Activated T-cell treated with anti-CD3 and anti-CD28 coated beads for 1 hour (primary cell): ENCODE measurements around the gene APBA2.

Source experiments
- DNase-seq: peaks from one replicate; pipeline ENCODE4 v3.0.0-alpha.2; 2020; ENCODE audit warnings: low read depth

Gene APBA2

GRCh38 chr15:28935316-28935715 is 49.5 kb downstream of the APBA2 start:
- DNase-seq: peak; percentile 45

DNA sequence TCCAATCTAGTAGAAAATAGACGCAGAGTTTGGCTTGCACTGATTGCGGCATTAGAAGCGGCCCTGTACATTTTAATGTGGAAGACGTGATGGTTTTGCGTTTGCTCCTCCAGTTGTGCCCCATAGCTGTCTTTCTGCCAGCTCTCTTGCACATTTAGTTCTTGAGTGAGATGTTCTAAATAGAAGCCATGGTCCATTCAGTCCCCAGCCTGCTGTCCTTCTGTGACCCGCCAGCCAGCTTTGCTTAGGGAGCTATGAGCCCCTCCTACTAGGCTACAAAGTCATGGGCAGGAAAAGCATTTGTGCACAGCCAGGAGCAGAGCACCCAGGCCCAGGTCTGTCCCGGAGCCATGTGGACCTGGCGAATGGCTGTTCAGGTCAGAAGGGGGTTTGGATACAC is 50.3 kb downstream of the APBA2 start:
- DNase-seq: no peak

- no peak for DNase-seq
Measured at GRCh38 chr15:28936481-28936881, 50.7 kb downstream of the APBA2 start.

DNA sequence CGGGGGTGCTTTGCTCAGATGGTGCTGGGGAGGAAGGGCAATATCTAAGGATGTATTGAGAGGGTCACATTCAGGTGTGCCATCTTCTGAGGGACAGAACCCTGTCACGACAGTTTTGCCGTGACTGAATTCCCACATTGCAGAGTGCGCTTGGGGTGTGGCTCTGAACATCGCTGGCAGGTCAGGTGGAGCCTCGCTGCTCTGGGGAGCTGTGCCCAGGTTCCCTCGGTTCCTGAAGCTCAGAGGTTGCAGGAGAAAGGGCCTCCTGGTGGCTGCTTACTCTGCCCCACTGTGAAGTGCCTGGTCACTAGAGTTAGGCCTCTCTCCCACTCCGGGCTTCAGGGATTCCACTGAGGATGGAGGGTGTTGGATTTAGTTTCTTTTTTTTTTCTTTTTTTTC is 51.5 kb downstream of the APBA2 start:
- no peak for DNase-seq

- no peak for DNase-seq
Measured at GRCh38 chr15:28942046-28942445, 56.3 kb downstream of the APBA2 start.

DNA sequence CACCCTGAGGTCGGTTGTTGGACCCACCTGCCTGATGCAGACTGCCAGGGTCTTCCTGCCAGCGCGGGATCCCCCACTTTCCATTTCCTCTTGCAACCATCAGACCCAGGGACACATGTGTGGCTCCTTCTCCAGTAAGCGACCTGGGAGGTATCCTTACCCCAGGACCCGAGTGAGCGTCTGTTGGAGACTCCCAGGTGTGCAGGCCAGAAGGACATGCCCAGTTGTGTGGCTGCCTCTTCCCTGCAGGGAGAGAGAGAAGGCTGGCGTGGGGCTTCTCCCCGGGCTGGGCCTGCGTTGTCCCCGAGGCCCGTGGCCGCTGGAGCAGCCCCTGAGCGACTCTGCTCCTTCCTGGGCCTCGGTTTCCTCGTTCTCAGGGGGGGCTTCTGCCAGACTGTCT is 56.8 kb downstream of the APBA2 start:
- DNase-seq: no peak

DNA sequence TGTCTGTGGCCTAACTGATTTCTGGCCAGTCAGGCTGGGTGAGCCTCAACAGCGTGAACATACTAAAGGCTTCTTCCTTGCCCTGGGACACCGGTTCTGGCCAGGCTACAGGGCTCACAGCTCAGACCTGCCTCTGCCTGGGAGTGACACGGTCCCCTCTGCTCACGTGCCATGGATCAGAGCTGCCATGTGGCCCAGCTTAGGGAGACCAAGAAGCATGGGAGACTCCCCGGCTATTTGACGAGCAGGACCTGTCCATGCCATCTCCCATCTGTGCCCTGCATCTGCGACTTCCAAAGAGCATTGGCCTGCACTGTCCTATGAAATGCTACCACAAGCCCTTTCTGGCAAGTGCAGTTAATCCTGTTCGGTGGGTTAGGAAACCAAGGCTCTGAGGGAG is 57.4 kb downstream of the APBA2 start:
- DNase-seq: no peak

DNA sequence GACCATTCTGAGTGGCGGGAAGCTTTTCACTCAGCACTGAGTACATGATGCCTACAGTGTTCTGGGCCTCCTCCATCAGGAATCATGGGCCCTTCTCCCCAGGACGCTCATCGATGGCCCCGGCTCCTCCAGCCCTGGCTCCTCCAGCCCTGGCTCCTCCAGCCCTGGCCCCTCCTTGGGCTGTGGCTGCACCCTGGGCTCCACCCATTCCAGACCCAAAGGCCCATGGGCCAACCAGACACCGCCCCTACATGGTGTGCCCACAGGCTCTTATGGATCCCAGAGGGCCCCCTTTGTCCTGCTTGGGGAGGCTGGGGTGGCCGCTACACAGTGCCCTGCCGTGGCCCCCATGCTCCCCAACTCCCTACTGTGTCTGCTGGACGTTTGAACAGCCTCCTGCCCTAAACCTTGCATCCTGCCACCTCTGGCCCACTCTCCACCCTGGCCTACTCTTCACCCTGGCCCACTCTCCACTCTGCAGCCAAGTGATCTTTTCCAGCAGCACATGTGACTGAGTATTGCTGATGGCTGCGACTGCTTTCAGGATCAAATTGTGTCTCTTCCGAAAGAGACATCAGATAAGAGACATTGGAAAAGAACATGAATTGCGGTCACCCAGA is 57.9 kb downstream of the APBA2 start:
- no peak for DNase-seq

- no peak for DNase-seq
Measured at GRCh38 chr15:28944286-28944685, 58.5 kb downstream of the APBA2 start.

GRCh38 chr15:28944696-28945300 is 59.0 kb downstream of the APBA2 start:
- no peak for DNase-seq

GRCh38 chr15:28945626-28946230 is 60.0 kb downstream of the APBA2 start:
- no peak for DNase-seq

DNA sequence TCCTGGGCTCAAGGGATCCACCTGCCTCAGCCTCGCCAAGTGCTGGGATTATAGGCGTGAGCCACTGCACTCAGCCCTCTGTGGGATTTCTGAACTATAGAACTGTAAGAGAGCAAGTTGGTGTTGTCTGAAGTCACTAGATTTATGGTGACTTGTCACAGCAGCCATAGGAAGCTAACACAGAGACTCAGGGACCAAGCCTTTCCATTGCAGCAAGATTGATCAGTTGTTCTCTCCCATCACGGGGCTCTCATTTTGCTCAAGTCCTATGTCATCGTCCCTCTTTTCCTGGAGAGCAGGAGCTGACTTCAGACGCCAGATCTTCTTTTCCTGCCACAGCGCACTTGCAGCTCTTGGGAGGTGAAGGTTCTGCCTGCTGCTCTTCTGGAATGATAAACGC is 61.0 kb downstream of the APBA2 start:
- DNase-seq: no peak

GRCh38 chr15:28947221-28947674 is 61.5 kb downstream of the APBA2 start:
- no peak for DNase-seq

DNA sequence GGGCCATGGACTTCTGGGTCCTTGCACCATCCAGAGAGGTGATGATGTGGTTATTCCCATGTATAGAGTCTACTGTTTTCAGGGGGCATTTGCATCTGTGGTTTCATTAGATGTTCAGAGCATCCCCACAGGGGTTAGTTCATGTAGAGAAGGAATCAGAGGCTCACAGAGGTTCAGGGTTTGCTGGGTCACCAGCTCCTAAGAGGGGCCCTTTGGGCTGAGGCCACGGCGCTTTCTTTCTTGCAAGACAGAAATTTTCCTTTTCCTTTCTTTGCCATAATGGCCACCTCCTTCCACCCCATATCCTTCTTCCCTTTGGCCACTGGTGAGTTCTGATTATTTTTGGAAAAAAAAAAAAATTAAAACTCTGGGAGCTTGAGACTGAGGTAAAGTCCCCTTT is 62.3 kb downstream of the APBA2 start:
- no peak for DNase-seq

DNA sequence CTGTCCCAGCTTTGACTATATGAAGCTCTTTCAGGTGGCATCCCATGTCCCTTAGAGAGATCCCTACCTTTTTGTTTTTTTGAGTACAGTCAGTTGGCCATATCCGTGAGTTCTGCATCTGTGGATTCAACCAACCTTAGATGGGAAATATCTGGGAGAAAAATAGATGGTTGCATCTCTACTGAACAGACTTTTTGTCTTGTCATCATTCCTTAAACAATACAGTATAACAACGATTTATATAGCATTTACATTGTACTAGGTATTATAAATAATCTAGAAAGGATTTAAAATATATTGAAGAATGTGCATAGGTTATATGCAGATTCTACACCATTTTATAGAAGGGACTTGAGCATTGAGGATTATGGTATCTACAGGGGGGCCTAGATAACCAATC is 65.1 kb downstream of the APBA2 start:
- no peak for DNase-seq

DNA sequence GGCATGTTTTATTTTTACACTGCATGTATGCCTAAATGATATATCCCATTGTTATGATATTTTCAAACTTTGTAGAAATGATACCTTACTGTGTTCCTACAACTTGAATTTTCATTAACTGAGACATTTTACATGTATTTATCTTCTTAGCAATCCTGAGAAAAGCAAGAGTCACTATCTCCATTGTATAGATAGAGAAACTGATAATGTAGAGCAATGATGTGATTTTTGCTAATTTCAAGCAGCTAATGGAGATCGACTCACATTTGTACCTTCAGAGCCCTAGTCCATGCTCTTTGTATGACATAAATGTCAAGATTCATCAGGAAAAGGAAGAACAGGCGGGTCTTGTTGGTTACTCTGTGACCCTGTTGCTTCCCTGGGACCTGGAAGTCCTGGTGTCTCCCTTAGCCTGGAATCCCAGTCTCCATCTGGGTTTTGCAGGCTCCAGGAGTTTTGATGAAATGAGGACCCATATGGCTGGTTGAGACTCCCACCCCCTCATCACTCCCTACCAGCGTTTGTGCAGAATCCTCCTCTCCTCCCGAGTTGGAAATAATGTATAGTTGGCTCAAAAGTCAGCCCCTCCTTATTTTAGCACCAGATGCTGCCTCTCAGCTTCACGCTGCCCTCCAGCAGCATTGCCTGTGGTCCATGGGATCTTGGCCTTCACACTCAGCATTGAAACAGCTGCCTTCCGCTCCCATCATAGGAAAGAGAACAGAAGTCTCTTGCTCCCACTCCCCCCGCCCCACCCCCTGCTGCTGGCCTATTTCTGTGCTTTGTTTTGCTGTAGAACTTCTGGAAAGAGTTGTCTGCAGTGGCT is 67.1 kb downstream of the APBA2 start:
- no peak for DNase-seq

GRCh38 chr15:28953573-28954195 is 67.9 kb downstream of the APBA2 start:
- DNase-seq: no peak

GRCh38 chr15:28954466-28955159 is 68.8 kb downstream of the APBA2 start:
- no peak for DNase-seq

DNA sequence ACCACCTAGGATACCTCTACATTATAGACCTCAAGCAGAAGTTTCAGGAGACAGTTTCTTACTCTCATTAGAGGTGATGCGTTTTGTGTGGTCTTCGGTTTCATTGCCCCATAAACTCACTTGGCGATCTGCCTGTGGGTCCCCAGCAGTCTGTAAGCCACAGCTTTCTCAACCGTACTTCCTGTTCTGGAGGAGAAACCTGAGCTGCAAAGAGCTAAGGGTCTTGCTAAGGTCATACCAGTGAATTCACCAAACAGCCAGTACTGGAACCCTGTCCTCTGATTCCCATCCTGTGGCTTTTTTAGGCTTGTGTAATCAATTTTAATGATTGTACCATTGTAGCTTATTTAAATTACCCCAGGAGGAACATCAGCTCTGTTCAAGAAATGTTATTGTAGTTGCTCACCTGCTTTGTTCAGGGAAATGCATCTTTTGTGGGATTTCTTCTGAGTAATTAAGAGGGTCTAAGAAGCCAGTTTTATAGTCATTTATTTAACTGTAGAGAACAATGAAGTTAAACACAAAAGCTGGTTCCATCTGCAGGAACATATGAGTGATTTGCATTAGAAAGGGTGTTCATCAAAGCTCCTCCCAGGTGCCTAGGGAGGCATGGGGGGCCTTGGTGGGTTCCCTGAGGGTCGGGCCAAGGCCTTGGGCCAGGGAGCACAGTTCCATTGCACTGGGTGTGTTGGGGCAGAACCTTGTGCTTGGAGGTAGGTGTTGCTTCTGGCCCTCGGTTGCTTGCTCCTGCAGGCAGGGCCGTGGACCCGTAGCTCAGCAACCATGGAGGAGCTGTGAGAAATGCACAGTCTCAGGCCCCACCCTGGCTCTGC is 69.6 kb downstream of the APBA2 start:
- DNase-seq: no peak

DNA sequence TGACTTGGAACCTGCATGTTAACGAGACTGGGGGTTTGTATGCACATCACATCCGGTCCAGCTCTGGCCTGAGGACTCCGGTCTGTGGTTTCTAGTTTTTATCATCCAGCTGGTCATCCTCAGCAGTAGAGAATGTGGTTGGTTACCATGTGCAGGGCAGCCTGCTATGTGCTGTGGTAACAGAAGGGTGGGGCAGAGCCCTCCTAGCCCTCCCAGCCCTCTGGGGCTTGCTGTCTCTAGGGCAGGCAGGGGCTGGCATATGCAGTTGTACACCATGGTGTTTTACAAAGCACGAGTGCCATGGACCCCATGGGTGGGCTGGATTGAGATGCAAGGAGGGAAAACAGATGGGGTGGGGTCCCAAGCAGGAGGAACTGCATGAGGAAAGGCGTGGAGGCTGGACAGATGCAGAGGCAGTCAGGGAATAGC is 70.2 kb downstream of the APBA2 start:
- no peak for DNase-seq

- DNase-seq: no peak
Measured at GRCh38 chr15:28956491-28956890, 70.7 kb downstream of the APBA2 start.
